GM18909 (cell line): ENCODE results near the gene MFSD1.

ENCODE experiments used
- ATAC-seq: cut with Tn5 transposase; IDR thresholded peaks from one replicate; pipeline ENCODE4 v1.9.1; 2021; ENCODE audit warnings: mild to moderate bottlenecking; ENCODE audit not compliant: unreplicated experiment, poor library complexity

MFSD1 gene

GRCh38 chr3:158863247-158863646 is 61.4 kb downstream of the MFSD1 start:
- ATAC-seq: no peak

- no peak for ATAC-seq
Observed at GRCh38 chr3:158864492-158864891, 62.6 kb downstream of the MFSD1 start.

- ATAC-seq: no peak
Observed at GRCh38 chr3:158875700-158876099, 73.8 kb downstream of the MFSD1 start.
